GM21717 (cell line): ENCODE measurements around the gene SFTPD.
"Not testable (repeated sequence)": the region's sequence is repeated elsewhere in the genome, so short reads cannot be mapped to it uniquely, and the experiment has no call there.

Experiments used
- ATAC-seq: cut with Tn5 transposase; IDR thresholded peaks from one replicate; pipeline ENCODE4 v1.9.1; 2021; ENCODE audit warnings: mild to moderate bottlenecking, moderate library complexity; ENCODE audit not compliant: unreplicated experiment

Gene SFTPD

GRCh38 chr10:79927111-79927828, 21.6 kb downstream of the SFTPD start:
- no peak for ATAC-seq

- no peak for ATAC-seq
These were observed 22.9 kb downstream of the SFTPD start for GRCh38 chr10:79926037-79926436.

- no peak for ATAC-seq
These were observed 23.3 kb downstream of the SFTPD start for GRCh38 chr10:79925614-79926013.

GRCh38 chr10:79923669-79924068, 25.2 kb downstream of the SFTPD start:
- ATAC-seq = no peak

- no peak for ATAC-seq
These were observed 25.8 kb downstream of the SFTPD start for GRCh38 chr10:79923145-79923544.

GRCh38 chr10:79922011-79922412, 26.9 kb downstream of the SFTPD start:
- ATAC-seq = not testable (repeated sequence)

- not testable (repeated sequence) for ATAC-seq
These were observed 33.1 kb downstream of the SFTPD start for GRCh38 chr10:79915838-79916237.

- not testable (repeated sequence) for ATAC-seq
These were observed 34.4 kb downstream of the SFTPD start for GRCh38 chr10:79914512-79914911.

- ATAC-seq = no peak
These were observed 38.1 kb downstream of the SFTPD start for GRCh38 chr10:79910836-79911235.

- ATAC-seq = no peak
These were observed 38.6 kb downstream of the SFTPD start for GRCh38 chr10:79910344-79910743.

GRCh38 chr10:79905322-79906314, 43.3 kb downstream of the SFTPD start:
- no peak for ATAC-seq

- no peak for ATAC-seq
These were observed 44.1 kb downstream of the SFTPD start for GRCh38 chr10:79904671-79905321.

GRCh38 chr10:79901571-79901970, 47.3 kb downstream of the SFTPD start:
- ATAC-seq = not testable (repeated sequence)

- no peak for ATAC-seq
These were observed 50.1 kb downstream of the SFTPD start for GRCh38 chr10:79898597-79899325.

- ATAC-seq = not testable (repeated sequence)
These were observed 56.0 kb downstream of the SFTPD start for GRCh38 chr10:79892896-79893295.

GRCh38 chr10:79890469-79890868, 58.4 kb downstream of the SFTPD start:
- ATAC-seq = no peak

GRCh38 chr10:79888984-79889383, 59.9 kb downstream of the SFTPD start:
- ATAC-seq = not testable (repeated sequence)
